ENCODE measurements around the gene PCNX1.

The PCNX1 gene

DNA sequence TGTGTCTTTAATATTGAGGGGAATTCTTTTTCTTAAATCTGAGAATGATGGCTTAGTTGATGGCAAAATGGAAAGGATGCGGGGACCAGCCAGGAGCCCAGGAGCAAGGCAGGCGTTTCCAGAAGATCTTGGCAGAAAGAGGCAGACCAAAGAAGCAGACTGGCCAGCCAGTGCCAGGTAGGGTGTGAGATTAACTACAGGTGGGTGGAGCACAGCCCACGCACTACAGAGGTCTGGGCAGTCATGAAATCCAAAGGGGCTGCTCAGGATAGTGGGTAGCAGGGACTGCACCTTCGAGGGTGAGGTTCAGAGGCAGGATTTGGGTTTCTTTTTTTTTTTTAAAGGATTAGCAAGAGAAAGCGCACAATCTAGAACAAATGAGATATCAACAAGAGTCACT lies 17.7 kb upstream of the PCNX1 start:
- DNase-seq: no peak

DNA sequence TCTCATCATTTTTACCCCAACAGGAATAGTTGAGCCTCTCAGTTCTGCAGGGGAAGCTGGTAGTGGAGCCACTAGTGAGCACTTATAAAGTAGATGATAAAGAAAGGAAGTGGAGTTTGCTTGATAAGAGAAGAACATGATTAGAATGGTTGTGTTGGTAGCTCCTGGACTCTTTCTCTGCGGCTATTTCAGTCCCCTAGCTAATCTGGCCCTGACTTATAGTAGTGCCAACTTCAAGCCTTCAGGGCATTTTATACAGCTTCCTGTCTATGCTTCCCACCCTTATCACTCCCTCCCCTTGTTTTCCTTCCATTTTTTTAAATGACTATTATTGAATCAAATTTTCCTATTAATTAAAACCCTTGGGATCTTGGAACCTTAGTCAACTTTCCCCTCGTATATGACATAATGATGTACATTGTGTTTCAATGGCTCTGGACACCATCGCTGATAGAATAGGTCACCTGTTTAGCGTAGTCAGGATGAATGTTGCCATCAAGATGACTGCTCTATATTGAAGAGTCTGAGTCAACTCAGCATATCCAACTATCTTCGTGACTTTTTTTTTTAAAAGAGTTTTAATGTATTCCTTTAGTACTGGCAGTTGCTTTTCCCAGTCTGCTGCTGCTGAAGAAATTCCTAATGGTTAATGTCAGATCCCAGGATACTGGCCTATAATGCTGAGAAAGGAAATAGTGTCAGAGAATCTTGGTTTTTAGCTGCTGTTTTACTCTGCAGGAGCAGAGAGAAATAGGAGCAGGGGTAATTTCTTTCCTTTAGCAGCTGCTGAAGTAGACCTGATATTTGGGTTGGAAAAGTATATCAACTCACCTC lies 16.2 kb upstream of the PCNX1 start:
- DNase-seq: no peak

DNA sequence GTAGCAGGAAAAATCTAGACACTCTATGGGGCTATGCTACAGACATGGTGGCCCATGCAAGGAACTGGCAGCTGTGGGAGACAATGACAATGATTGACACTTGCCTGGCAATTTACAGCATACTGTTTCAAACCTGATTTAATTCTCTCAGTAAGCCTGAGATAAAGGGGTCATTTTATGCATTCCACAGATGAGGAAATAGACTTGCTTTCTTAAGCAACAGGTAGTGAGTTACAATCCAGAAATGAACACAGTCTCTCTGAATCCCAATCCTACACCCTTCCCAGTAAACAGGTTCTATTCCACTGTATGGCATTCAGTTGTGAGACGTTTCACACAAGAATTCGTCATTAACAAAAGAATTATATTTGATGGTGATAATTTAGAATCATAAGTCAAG lies 15.5 kb upstream of the PCNX1 start:
- DNase-seq: no peak

DNA sequence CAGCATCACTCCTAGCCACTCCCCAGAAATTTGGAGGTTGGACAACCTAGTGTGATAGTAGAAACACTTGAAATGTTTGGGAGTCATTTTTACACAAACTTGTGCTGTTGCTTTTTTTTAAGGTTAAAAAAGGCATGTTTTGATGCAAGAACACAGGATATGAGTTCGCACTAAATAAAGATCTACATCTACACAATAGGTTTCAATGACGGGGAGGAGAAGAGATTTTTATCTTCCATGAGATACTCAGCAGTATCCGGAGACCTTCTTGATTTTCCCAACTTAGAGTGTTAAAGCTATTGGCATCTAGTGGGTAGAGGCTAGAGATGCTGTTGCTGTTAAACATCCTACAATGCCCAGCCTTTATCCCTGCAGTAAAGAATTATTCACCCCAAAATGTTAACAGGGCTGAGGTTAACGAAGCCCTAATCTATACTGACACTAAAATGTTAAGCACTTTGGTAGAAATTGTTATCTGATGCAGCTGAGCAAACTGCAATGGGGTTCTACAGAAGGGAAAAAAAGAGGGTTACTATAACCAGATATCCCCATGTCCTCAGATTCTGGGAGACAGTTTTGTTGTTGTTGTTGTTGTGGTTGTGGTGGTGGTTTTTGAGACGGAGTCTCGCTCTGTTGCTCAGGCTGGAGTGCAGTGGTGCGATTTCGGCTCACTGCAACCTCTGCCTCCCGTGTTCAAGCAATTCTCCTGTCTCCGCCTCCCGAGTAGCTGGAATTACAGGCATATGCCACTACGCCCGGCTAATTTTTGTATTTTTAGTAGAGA lies 14.0 kb upstream of the PCNX1 start:
- no peak for DNase-seq

DNA sequence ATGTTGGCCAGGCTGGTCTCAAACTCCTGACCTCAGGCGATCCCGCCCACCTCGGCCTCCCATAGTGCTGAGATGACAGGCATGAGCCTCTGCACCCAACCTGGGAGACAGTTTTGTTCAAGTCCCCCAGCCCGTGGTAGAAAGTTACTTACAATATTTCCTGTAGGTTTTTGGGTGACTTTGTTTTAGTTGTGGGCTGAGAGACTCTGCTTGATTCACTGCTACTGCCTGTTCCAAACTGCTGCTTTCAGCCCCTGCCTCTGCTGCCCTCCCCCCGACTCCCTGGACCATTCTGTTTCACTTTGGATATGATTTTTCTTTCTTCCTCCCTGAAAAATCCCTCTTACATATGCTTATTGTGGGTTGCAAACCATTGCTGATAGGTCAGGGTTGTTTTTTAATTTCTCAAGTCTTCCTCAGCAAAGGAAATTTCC lies 13.4 kb upstream of the PCNX1 start:
- no peak for DNase-seq

DNA sequence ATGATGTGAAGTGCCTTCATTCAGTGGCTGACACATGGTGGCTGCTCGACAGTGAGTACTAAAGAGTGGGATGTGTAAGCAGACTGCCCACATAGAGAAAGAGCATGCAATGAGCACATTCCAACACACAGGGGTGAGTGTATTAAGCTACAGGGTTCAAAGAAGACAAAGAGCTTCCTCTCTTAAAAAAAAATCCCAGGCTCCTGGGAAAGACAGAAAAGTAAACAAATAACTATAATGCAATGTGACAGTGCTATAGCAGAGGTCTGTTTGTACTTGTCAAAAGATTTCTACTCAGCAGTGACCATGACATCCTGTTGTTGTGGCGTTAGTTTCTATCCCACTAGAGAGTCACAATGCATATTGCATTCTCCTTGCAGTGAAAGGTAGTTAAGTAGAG lies 12.4 kb upstream of the PCNX1 start:
- DNase-seq: no peak

DNA sequence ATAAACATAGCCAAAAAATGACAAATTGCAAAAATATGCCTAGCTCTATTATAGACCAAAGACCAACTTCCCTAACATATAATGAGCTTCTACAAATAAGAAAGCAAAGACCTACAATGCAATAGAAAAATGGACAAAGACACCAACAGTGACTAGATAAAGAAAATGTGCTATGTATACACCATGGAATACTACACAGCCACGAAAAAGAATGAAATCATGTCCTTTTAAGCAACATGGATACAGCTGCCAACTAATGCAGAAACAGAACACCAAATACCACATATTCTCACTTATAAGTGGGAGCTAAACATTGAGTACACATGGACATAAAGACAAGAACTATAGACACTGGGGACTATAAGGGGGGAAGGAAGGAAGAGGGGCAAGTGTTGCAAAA lies 10.9 kb upstream of the PCNX1 start:
- DNase-seq: no peak

DNA sequence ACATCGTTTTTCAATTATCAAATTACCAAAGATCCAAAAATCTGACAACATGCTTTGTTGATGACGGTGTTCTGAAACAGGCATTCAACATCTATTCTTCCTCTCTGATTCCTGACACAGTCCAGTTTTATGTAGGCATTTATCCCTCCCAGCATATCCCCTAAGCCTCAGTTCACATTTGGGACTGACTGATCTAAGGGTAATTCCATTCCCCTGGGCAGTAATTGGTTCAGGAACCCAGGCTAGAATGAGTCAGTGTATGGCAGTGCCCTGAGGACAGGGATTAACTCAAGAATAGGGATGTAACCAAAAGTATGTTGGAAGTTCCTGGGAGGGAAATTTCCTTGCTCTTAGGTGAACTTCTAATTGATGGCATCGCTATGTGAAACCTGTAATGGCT lies 10.3 kb upstream of the PCNX1 start:
- DNase-seq: no peak

DNA sequence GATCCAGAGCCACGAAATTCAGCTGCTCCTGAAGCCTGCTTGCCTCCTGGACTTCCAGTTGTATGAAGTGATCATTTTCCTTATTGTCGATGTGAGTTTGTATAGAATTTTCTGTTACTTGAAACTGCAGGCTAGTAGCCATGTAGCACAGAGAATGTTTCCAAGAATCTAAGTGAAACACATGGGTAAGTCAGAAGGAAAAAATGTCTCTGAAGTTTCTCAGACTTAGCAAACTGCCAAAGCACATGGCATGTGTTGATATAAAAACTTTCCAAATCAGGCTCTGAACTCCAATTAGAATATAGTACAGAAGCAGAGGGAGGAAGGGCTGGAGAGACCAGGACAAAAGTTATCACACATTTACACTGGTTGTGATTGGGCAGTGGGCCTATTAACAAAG lies 9.8 kb upstream of the PCNX1 start:
- no peak for DNase-seq

DNA sequence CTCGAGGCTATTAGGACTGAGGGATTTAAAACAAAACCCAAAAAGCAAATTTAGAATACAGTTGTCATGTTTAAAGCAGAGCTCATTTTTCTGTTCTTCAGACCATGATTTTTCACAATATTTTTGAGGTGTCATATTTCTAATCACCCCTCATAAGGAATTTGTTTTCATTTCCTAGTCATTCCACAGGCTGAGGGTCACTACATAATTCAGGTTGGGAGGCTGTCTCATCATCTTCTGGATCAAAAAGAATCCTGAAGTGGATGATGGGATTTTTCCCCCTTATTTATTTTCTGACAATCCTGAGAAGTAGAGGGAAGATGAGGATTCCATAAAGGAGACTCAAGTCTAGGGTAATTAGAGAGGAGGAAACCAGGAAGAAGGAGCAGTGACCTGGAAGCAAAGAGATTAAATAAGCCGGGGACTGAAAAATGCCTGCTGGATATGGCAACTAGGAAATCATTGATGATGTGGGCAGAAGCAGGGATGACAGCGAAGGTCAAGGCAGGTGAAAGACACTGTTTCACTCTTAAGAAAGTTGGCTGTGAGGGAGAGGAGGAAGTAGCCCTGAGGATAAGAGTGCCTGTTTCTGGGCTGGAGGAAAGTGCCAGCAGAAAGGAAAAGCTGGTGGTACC lies 9.0 kb upstream of the PCNX1 start:
- DNase-seq: no peak

DNA sequence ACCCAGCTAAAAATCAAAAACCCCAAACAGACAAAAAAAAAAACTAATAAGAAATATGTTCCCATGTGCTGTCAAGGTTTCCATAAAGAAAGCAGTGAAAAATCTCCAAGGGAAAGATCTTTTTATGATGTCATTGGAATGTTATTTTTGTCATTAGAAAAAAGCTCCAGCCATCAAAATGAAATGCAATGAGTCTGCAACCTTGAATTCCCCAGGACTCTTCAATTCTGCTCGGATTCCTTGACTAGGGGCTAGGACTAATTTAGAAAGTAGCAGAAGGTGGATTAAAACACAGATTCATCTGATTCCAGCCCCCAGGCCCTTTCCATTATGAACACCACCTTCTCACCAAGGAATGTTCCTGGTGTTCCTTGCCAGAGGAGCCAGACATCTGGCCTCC lies 6.0 kb upstream of the PCNX1 start:
- no peak for DNase-seq

DNA sequence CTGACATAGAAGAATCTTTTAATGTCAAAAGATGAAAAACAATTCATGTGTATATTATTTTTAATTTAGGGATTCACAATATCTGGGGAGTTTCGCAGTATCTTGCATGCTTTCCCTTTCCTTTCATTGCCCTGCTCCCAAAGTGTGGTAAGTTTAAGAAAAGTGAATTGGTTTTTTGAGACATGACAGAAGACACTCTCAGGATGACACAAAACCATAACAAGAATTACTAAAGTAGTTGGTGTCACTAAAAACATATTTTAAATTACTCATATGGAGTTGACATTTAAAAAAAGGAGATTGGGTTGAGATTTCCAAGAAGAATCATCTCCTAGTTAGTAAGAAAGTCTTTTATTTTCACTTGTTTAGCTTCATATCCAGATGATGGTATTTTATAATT lies 5.1 kb upstream of the PCNX1 start:
- DNase-seq: no peak

DNA sequence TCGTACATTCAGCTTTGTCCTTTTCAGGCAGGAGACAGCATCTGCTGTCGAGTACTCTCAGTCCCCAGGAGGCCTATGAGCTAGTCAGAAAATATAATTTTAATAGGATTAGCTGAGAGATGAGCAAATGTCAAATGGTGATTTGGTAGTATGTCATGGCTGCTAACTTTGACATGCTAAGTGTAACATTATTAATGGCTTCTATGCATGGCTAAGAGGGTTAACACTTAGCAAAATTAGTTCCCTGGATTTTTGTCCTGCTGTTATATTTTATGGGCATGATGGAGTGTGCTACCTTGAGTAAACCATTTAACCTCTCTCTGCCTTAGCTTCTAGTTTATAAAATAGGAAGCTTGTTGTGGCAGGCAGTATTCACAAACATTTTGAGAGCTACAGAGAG lies 2.9 kb upstream of the PCNX1 start:
- no peak for DNase-seq

DNA sequence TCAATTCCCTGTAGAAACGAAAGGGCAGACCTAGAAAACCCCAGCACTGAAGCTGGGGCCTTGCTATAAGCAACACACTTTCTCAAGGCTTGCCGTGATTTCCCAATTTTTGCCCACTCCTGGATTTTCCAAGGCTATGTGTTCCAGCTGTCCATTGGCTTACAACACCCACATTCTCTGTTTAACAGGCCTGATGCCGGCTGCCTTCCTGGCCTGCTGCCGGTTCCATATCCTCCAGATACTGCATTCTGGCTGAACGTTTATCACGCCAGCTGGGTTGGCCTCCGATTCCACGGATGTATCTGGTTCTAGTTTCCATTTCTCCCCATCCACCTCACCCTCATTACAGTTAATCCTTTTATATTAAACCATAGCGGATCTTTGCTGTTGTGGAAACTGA lies 2.0 kb upstream of the PCNX1 start:
- no peak for DNase-seq

DNA sequence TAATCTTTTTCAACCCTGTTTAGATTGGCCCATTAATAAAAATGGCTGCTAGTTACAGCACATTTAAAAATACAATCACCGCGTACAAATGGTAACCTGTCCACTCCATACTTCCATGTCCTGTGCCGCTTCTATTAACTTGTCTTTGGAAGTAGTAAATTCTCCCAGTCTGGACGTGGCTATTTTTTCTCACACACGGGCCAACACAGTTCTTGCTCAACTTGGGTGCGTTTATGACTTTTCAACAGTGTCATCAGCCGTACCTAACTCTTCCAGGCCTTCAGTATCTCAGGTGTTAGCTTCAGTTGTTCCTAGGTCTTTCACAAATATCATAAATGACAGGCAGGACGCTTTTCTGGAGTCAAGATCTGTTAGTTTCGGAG lies 475 bp upstream of the PCNX1 start:
- no peak for DNase-seq

DNA sequence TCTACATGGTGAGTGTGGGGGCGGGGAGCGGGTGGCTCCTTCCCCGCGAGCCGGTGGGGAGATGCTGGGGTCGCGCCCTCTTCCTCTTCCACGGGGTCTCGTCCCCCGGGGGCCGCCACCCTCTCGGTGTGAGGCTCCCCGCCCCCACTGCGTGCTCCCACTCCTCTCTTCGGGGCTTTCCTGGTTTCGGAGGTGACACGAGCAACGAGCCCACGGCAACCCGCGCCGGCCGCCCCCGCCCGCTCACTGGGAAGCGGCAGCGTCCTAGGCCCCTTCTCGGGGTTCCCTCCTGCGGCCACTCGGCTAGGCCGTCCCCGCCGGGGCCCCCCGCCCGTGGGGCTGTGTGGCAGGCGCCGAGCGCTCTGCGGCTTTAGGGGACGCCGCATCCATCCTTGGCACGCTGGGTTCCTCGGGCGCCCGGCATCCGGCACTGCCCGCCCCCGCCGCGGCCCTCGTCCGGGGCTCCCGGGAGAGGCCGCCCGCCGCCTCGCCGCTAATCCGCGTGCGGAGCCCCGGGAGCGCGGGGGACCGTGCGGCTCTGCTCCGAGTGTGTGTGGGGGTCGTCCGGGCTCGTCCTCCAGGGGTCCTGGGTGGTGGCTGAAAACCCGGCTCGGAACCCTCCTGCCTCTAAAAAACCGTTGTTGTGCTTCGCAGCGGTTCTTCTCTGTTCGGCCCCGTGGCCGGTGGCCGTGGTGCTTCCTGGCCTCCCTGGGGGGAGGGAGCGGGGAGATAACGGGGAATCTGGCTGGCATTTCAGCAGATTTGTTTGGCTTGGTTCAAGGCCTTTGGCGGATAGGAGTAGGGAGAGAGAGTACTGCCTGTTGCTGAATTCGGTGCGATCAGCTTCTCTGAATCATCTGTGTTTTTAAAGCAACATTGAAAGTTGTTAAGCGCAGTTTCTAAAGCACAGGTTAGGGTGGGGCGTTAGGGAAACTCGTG lies 1.0 kb downstream of the PCNX1 start:
- no peak for DNase-seq

DNA sequence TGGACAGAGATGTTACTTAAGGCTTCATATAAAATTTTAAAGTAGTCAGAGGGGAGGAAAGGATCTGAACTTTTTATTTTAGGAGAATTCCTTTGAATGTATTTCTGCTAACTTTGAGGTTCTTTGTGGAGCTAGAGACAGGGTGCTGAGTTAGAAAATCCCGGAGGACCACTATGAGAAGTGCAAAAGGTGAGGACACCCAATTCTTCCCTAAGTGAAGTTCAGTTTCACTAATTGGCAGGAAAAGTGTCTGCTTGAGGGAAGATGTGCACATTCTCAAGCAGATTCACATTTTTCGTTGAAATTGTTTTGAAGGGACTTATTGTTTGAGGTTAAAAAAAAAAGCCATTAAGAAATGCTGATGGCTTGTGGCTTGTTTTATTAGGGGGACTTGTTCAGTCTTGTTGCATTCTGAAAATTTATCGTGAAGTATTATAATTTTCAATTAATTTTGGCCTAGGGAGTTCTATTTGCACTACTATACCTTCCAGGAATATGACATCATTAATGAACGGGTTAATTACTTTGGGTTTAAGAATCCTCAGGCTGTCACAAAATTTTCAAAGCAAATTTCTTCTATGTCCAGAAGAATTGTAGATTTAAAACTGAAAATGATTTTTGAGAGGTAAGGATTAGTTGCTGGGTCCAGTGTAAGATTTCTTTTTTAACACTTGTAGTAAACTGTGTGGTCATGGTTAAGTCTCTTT lies 1.8 kb downstream of the PCNX1 start:
- DNase-seq: no peak

DNA sequence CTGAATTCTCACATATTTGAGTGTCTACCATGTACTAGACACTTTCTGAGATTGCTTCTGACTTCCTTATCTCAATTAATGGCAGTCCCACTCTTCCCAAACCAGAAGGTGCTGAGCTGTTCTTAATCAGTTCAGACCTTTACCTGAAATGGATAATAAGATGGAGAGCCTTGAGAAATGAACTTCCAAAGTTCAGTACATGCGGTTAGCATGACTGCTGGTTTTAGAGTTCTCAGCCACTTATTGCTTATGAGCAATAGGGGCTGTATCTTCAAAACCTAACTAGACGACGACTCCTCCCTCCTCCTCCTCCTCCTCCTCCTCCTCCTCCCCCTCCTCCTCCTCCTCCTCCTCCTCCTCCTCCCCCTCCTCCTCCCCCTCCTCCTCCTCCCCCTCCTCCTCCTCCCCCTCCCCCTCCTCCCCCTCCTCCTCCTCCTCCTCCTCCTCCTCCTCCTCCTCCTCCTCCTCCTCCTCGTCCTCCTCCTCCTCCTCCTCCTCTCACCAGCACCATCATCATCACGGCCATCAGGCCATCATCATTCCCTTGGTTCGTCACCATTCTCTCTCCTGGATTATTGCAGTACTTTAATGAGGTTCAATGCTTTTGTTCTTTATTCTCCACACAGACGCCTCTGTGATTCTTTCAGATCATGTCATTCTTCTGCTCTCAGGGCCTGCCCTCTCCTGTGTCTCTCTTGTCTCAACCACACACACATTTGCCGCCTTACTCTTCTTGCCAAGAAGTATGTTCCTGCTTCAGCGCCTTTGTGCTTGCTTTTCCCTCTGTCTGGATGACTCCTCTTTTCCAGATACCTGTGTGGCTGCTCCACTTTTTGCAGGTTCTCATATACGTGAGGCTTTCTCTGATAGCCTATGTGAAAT lies 2.7 kb downstream of the PCNX1 start:
- no peak for DNase-seq

DNA sequence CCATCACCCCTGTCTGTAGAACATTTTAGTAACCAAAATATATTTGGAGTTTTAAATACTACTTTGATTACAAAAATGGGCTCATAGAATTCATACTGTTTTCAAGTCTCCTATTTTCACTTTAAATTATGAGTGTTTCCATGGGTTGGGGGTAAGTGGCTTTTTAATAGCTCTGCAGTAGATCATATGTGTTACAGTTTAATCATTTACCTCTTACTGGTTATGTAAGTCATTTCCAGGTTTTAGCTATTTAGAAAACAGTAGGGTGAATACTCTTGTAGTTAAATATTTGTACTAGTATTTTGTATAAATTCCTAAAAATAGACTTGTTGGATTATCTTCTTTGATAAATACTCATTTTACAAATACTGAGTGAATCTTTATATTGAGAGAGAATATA lies 8.2 kb downstream of the PCNX1 start:
- no peak for DNase-seq

DNA sequence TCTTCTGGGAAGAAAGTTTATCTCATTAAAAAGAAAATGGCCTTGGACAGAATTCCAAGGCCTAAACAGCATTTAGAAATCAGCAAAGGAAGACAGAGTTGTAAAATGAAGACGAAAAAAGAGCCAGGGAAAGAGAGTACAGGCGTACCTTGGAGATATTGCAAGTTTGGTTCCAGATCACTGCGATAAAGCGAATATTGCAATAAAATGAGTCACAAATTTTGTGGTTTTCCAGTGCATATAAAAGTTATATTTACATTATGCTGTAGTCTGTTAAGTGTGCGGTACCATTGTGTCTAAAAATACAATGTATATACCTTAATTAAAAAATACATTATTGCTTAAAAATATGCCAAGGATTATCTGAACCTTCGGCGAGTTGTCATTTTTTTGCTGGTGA lies 9.0 kb downstream of the PCNX1 start:
- DNase-seq: no peak

DNA sequence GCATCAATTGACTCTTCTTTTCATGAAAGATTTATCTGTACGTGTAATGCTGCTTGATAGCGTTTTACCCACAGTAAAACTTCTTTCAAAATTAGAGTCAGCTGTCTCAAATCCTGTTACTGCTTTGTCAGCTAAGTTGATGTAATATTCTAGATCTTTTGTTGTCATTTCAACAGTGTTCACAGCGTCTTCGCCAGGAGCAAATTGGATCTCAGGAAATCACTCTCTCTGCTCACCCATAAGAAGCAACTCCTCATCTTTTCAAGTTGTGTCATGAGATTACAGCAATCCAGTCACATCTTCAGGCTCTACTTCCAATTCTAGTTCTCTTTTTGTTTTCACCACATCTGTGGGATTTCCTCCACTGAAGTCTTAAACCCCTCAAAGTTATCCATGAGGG lies 9.5 kb downstream of the PCNX1 start:
- no peak for DNase-seq
